T47D (cell line): ENCODE results near the gene ALG6.

ENCODE experiments used
- DNase-seq, 2 experiments: peaks; one replicate each; pipeline versions ENCODE4 v3.0.0 to v3.0.0-alpha.2; 2011 to 2012; ENCODE audit warnings: low read depth in 1 of 2, low spot score in 1 of 2
- JUND ChIP-seq: IDR thresholded peaks from 2 replicates; pipeline ENCODE4 v1.6.1; 2012; ENCODE audit warnings: low read depth
- in situ Hi-C: cut with HindIII; loops from 2 replicates; pipeline ENCODE4 v1.10.0; 2016; ENCODE audit warnings: low sequenced_read_pairs, low pct_unique_long_range_greater_than_20kb

Gene ALG6

GRCh38 chr1:63367215-63368103, at the start of gene ALG6:
Gene ALG6 (plus strand): TSS chr1:63367627. CDS start chr1:63370978, 3,351 bp downstream.
- TF ChIP-seq JUND, result no peak
- in situ Hi-C loops, result no loop called here
- DNase-seq, result peak; percentile 79 to 93

GRCh38 chr1:63317817-63318152, 49.6 kb upstream of the ALG6 start:
- in situ Hi-C loops, result no loop called here
- no peak for TF ChIP-seq JUND
- no peak for DNase-seq

GRCh38 chr1:63318201-63318979, 49.0 kb upstream of the ALG6 start:
- no peak for DNase-seq
- no peak for TF ChIP-seq JUND
- in situ Hi-C loops, result no loop called here

GRCh38 chr1:63319046-63320021, 48.1 kb upstream of the ALG6 start:
- no peak for DNase-seq
- in situ Hi-C loops, result no loop called here
- no peak for TF ChIP-seq JUND

- no peak for DNase-seq
- TF ChIP-seq JUND, result no peak
- in situ Hi-C loops, result no loop called here
Observed at GRCh38 chr1:63320022-63320721, 47.3 kb upstream of the ALG6 start.

GRCh38 chr1:63321066-63321784, 46.2 kb upstream of the ALG6 start:
- no peak for TF ChIP-seq JUND
- in situ Hi-C loops, result no loop called here
- no peak for DNase-seq

GRCh38 chr1:63321785-63322113, 45.7 kb upstream of the ALG6 start:
- no peak for DNase-seq
- no peak for TF ChIP-seq JUND
- in situ Hi-C loops, result no loop called here

GRCh38 chr1:63322114-63322943, 45.1 kb upstream of the ALG6 start, which contains the start of gene FOXD3:
Gene FOXD3 (plus strand): TSS chr1:63322567. CDS start chr1:63323059, 492 bp downstream.
- DNase-seq, result peak; percentile 73 to 83
- in situ Hi-C loops, result no loop called here

GRCh38 chr1:63322944-63323864, 44.2 kb upstream of the ALG6 start:
- TF ChIP-seq JUND, result no peak
- no peak for DNase-seq
- in situ Hi-C loops, result no loop called here

More at GRCh38 chr1:63322114-63322943, 45.1 kb upstream of the ALG6 start, which contains the start of gene FOXD3:
- TF ChIP-seq JUND, result no peak
